Tibial nerve (tissue), 4 donors: ENCODE results near the gene MC4R.

Source experiments
- CTCF ChIP-seq, 5 experiments: fragments of 200-600 bp in 3 of 5; fragments of 450-650 bp in 2 of 5; sonication (generic) in 3 of 5; IDR thresholded peaks; one replicate each; pipeline ENCODE4 v1.5.1; 2016 to 2019; ENCODE audit warnings: antibody characterized with exemption in 5 of 5, mild to moderate bottlenecking in 3 of 5, moderate library complexity in 2 of 5
- EP300 ChIP-seq, 2 donors: sonication (generic); formaldehyde crosslinking; IDR thresholded peaks; one replicate each; pipeline ENCODE4 v1.6.1; 2017; ENCODE audit warnings: antibody characterized with exemption in 2 of 2, mild to moderate bottlenecking in 1 of 2
- POLR2A ChIP-seq, 2 donors: fragments of 450-650 bp; IDR thresholded peaks; one replicate each; pipeline ENCODE4 v1.6.1; 2017; ENCODE audit warnings: antibody characterized with exemption in 2 of 2, mild to moderate bottlenecking in 2 of 2, moderate library complexity in 2 of 2

GRCh38 chr18:60417946-60418345 is 45.4 kb upstream of the MC4R start:
- TF ChIP-seq CTCF (IDR thresholded peaks at IDR 0.05) (no peak), POLR2A (IDR thresholded peaks at IDR 0.05) (no peak), EP300 (IDR thresholded peaks at IDR 0.05) (no peak)
